NCI-H128 (cell line): ENCODE data around the gene UCKL1.
A peak's percentile ranks its signal among the peaks of the same experiment; 100 is the strongest.
"Not testable (repeated sequence)": the region's sequence is repeated elsewhere in the genome, so short reads cannot be mapped to it uniquely, and the experiment has no call there.

ENCODE experiments used
- DNase-seq: peaks from one replicate; lab custom pipeline; 2025; ENCODE audit not compliant: unreplicated experiment; lab: John Stamatoyannopoulos, UW

The UCKL1 gene

GRCh38 chr20:63955827-63956663 is at the start of gene UCKL1:
UCKL1 (minus strand) TSS chr20:63956416; CDS start chr20:63956372, 44 bp downstream.
- DNase-seq, result peak; percentile 71

- DNase-seq, result no peak
Measured at GRCh38 chr20:64005394-64005793, 49.2 kb upstream of the UCKL1 start.

DNA sequence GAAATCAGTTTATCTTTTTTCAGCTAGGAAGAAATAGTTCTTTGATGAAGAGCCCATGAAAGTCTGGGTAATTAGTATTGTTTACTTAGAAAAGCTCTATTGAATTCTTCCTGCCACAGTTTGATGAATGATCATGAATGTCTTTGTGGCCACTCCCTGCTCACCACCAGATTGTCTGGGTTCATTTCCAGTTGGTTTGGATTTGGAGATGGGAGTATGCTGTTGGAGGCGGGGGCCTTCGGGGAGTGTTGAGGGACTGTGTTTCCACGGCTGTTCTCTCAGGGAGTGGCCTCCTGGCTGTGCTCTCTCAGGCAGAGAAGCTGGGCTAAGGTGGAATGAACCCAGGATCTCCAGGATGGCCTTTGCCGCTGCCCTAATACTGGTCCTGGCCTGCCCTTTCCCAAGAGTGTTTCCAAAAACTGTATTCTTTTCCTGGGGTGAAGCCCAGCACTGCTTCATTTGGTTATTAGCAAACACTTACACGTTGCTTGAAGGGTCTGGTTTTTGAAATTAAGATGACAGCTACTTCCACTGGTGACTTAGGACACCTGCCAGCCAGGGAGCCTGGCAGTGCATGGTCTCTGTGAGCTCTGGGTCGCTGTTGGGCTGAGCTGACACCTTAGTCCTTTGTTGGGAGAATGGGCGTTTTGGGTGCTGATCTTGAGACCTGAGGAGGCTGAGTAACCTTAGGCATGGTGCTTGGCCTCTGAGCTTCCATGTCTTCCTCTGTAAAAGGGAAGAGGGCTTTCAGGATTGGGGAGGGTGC is 47.9 kb upstream of the UCKL1 start:
- peak; percentile 9 for DNase-seq

- DNase-seq, result peak; percentile 67
Measured at GRCh38 chr20:64001607-64002011, 45.4 kb upstream of the UCKL1 start.

DNA sequence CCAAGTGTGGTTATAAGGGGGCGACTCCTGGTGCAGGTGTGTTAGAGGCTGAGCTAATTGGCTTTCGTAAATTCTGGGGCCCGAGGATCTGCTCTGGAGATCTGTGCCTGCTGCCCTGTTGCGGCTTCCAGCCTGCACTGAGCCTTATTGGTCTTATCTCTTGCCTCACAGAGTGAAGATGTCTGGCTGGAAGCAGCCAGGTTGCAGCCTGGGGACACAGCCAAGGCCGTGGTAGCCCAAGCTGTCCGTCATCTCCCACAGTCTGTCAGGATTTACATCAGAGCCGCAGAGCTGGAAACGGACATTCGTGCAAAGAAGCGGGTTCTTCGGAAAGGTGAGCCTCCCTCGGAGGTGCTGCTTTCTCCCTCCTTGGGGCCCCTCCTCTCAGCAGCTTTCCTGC is 44.7 kb upstream of the UCKL1 start:
- no peak for DNase-seq

GRCh38 chr20:63982937-63983336 is 26.7 kb upstream of the UCKL1 start:
- DNase-seq, result no peak

- DNase-seq, result peak; percentile 92
Measured at GRCh38 chr20:63980806-63981728, 24.9 kb upstream of the UCKL1 start, which contains the start of gene PRPF6. PRPF6 (plus strand) TSS chr20:63981132; CDS start chr20:63981246, 114 bp downstream.

DNA sequence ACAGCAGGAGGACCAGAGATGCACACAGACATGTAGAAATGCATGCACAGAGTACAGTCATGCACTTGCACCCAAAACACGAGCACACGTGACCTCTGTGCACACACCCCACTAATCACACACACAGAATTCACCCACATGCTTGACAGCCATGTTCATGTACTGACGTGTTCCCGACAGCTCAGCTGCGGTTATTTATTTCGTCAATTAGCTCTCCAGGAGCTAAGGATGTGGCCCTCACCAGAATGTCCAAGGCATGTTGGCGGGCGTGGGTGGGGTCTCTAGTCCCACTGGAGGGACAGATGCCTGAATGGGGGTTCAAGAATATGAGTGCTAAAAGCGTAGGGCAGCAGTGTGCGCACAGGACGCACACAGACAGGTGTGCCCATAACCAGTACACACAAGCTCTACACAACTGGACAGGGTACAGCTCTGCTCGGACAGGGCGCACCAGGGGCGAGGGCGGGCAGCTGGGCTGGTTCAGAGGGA is 24.1 kb upstream of the UCKL1 start:
- no peak for DNase-seq

DNA sequence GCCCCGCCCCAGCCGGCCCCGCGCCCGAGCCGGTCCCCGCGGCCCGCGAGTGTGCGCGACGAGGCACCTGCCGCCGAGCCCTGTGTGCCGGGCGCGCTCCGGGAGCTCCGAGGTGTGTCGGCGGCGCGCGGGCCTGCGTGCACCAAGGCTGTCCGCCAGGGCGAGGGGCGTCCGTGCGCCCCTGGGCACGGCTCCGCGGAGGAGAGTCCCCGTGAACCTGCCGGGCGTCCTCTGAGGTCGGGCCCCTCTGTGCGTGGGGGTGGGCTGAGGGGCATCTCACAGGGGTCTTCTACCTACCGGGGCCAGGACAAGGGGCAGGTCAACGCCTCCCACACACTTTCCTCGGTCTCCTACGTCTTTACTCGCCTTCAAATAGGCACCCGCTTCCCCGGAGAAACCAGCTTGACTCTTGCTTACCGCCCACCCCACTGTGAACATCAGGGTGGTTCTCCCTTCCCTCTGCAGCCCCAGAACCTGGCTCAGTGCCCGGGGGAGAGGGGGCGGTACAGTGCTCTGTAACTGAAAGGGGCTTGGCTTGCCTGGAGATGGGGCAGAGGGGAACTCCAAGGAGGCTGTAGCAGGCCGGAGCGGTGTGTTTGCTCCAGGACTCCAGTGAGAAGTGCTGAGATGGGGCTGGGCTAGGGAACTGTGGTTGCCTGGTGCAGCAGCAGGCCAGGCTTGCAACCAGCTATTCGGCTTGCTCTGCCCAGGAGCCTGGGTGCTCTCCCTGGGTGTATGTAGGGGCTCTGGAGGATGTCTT is 23.5 kb upstream of the UCKL1 start, which contains the start of gene SAMD10:
Gene SAMD10, minus strand, starts transcription at position 86 of the 760 bp plus-strand sequence. CDS start 175 bp downstream, outside the sequence.
- peak; percentile 57 for DNase-seq

DNA sequence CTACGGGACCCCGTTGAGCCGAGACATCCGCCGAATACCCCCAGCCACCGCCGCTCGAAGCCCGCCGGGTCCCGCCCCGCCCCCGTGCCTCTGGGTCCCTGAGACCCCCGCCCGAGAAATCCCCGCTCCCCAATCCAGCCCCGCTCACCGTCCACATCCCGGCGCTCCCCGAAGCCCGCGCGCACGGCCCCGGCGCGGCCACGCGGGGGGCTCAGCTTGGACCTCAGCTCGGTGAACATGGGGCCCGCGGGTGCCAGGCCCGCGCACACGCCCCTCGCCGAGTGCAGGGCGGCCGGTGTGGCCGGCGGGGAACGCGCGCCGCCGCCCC is 23.0 kb upstream of the UCKL1 start:
- no peak for DNase-seq

DNA sequence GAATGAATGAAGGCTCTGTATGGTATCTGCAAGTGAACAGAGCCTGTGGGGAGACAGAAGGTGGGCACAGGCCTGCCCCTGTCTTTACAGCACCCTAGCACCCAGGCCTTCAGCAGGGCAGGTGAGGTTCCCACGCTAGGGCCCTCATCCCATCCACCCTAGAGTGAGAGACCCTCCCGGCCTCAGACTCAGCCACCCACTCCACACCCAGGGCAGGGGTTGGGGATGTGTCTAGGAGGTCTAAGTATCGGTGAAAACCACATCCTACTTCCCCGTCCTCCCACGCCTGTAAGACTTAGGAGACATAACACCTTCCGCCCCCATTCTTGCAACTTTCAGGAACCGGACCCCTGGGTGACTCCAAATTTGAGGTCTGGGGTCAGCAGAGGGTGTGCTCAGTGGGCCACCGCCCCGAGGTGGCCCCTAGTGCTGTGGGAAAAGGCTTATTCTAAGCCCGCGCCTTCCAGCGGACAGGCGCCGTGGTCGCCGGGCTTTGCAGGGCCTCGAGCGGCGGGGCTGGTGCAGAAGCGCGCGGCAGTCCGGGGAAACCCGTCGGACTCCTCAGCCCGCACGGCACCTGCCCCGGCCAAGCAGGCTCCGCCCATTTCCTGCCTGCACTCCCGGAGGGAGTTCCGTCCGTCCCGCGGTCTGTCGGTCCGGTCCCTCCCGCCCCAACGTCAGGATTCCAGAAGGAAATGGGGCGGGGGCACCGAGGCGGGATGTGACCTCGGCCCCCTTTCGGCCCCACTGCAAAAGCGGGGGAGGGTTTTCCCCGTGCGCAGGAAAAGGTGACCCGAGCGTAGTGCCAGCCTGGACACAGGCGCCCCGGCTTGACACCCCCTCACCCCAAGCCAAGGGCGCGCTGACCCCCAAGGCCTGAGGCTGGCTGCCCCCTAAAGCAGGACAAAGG is 22.4 kb upstream of the UCKL1 start:
- DNase-seq, result no peak

- DNase-seq, result no peak
Measured at GRCh38 chr20:63977739-63978276, 21.6 kb upstream of the UCKL1 start.

- DNase-seq, result no peak
Measured at GRCh38 chr20:63976980-63977738, 20.9 kb upstream of the UCKL1 start.

DNA sequence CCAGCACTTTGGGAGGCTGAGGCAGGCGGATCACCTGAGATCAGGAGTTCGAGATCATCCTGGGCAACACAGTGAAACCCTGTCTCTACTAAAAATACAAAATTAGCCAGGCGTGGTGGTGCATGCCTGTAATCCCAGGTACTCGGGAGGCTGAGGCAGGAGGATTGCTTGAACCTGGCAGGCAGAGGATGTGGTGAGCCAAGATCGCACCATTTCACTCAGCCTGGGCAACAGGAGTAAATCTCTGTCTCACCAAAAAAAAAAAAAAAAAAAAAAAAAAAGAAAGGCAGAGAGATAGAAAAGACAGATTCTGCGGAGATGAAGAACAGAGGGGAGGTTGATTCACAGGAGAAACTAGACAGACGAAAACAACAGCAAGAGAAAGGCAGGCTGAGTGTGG is 20.3 kb upstream of the UCKL1 start:
- DNase-seq, result not testable (repeated sequence)

DNA sequence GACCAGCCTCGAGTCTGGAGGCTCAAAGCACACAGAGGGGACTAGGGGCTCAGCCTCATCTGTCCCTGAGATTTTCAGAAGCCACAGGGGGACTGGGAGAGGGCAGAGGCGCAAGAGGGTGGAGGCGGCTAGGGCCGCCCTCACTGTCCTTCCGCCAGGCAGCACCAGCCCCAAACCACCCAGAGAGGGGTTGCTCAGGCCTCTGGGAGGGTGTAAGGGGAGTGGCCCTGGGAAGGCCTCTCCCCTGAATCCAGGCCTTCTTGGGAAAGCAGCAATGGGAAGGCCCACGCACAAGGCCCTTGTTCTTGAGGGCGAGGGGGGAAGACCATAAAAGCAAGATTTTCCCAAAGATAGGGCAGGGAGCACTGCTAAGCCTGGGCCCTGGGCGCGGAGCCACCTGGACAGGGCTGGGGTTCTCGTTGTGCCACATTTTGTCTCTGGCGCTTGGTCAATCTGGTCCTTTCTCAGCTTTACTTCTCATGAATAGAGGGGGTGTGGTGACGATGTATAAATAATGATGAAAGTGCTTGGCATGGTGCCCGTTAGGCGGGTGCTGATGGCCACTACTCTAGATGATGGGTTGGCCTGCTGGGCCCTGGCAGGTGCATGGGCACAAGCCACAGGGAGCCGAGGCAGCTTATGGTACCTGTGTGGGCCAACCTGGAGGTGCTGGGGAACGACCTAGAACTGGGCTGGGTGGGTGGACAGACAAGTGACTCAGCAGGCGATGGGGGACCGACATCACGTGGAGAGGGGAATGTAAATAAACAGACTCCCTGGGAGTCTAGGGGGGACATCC is 18.4 kb upstream of the UCKL1 start:
- peak; percentile 58 for DNase-seq

GRCh38 chr20:63973636-63974401 is 17.6 kb upstream of the UCKL1 start:
- no peak for DNase-seq

GRCh38 chr20:63973160-63973479 is 16.9 kb upstream of the UCKL1 start:
- DNase-seq, result no peak
